ENCODE results near the gene CYTIP. TPM values are rescaled to one million over a fixed set of nuclear protein-coding genes. Genes with fewer than 3 reads are reported as not detected.

CYTIP gene
- total RNA-seq (2014; rRNA removed; shearing (Covaris generic)): 0.72 and 1.8 TPM in 2 replicates

GRCh38 chr2:157443795-157444640, at the start of gene CYTIP:
Gene CYTIP (minus strand): TSS chr2:157444089. CDS start chr2:157444020, 69 bp downstream.
- peak; percentile 14 for DNase-seq (ENCODE audit: low read depth)

- peak; percentile 66 for DNase-seq (ENCODE audit: low read depth)
These were observed 48.4 kb upstream of the CYTIP start for GRCh38 chr2:157492189-157492773.

- no peak for DNase-seq (ENCODE audit: low read depth)
These were observed 46.1 kb upstream of the CYTIP start for GRCh38 chr2:157489983-157490382.

GRCh38 chr2:157488877-157489276, 45.0 kb upstream of the CYTIP start:
- peak; percentile 8 for DNase-seq (ENCODE audit: low read depth)

DNA sequence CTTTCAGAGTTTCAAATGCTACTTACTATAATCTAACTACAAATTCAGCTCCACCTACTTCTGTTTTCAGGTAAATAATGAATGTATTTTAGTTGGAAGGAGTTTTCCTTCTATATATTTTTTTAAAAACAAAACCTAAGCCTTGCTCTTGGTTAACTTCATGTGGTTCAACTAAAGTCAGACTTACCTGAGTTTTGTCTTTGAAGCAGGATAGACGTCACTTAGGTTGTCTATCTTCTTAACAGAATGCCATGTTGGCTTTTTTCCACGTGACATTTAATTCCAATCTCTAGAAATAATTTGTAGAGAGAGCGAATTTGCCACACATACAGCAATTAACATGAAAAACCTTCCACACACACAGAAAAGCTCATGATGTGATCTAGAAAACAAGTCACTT, 43.9 kb upstream of the CYTIP start:
- DNase-seq (ENCODE audit: low read depth): no peak

- DNase-seq (ENCODE audit: low read depth): no peak
These were observed 43.4 kb upstream of the CYTIP start for GRCh38 chr2:157487271-157487610.

- DNase-seq (ENCODE audit: low read depth): no peak
These were observed 42.8 kb upstream of the CYTIP start for GRCh38 chr2:157486596-157487270.

- DNase-seq (ENCODE audit: low read depth): peak; percentile 30
These were observed 36.5 kb upstream of the CYTIP start for GRCh38 chr2:157480182-157480961.

- no peak for DNase-seq (ENCODE audit: low read depth)
These were observed 35.5 kb upstream of the CYTIP start for GRCh38 chr2:157479081-157480027.

- DNase-seq (ENCODE audit: low read depth): no peak
These were observed 34.0 kb upstream of the CYTIP start for GRCh38 chr2:157477919-157478318.

DNA sequence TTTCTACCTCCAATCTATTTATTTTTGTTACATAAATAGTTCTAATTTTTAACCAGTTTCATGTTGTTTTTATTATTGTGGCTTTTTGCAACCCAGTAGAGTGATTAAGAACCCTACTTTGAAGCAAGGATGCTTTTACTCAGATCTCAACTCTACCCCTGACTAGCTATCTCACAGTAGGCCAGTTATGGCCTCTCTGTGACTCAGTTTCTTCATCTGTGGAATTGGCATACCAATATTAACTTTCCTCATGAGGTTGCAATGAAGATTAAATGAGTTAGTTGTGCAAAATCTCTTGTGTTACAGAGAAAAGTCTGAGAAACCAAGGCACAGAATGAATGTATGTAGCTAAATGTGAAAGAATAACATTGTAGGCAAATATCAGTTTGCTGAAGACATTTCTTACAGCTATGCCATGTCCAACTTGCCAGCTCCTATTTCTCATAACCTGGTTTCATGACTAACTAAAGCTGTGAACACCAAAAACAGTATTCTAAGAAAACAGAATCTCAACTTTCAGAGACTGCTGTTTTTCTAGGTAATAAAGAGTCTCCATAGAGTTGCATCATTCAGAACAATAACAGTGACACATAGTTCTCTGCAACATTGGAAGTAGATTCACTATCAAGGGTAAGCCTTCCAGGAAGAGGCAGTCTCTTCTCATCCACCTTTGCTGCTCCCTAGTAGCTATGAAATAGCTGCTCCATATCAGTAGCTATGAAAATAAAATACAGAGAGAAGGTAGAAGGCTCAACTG, 33.2 kb upstream of the CYTIP start:
- no peak for DNase-seq (ENCODE audit: low read depth)

DNA sequence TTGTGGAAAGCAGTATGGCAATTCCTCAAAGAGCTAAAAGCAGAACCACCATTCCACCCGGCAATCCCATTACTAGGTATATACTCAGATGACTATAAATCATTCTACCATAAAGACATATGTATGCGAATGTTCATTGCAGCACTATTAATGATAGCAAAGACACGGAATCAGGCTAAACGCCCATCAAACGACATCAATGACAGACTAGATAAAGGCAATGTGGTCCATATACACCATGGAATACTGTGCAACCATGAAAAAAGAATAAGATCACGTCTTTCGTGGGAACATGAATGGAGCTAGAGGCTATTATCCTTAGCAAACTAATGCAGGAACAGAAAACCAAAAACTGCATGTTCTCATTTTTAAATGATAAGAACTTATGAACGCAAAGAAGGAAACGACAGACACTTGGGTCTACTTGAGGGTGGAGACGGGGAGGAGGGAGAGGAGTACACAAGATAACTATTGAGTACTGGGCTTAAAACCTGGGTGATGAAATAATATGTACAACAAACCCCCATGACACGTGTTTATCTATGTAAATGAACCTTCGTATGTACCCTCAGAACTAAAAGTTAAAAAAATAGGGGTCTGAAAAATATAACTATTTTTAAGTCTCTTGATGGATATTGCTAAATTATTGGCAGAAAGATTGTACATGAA, 32.0 kb upstream of the CYTIP start:
- no peak for DNase-seq (ENCODE audit: low read depth)

DNA sequence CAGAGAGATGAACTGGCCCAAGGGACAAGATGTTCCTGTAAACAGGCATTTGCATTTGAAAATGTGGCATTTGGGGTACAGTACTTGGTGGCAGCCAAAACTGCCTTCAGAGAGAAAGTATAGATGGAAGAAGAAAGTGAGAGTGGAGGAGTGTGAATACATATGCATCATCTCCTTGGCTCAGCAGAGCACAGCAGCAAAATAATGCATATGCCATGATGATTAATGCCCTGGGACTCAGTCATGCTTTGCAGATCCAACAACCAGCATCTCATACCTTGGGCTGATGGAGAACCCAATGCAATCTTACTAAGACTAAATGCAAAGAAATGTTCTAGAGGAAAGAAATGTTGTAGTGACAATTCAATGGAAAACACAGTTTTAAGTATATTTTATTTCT, 29.7 kb upstream of the CYTIP start:
- DNase-seq (ENCODE audit: low read depth): no peak

GRCh38 chr2:157471078-157471477, 27.2 kb upstream of the CYTIP start:
- DNase-seq (ENCODE audit: low read depth): no peak

GRCh38 chr2:157470321-157470720, 26.4 kb upstream of the CYTIP start:
- DNase-seq (ENCODE audit: low read depth): no peak

GRCh38 chr2:157469726-157470125, 25.8 kb upstream of the CYTIP start:
- DNase-seq (ENCODE audit: low read depth): no peak

DNA sequence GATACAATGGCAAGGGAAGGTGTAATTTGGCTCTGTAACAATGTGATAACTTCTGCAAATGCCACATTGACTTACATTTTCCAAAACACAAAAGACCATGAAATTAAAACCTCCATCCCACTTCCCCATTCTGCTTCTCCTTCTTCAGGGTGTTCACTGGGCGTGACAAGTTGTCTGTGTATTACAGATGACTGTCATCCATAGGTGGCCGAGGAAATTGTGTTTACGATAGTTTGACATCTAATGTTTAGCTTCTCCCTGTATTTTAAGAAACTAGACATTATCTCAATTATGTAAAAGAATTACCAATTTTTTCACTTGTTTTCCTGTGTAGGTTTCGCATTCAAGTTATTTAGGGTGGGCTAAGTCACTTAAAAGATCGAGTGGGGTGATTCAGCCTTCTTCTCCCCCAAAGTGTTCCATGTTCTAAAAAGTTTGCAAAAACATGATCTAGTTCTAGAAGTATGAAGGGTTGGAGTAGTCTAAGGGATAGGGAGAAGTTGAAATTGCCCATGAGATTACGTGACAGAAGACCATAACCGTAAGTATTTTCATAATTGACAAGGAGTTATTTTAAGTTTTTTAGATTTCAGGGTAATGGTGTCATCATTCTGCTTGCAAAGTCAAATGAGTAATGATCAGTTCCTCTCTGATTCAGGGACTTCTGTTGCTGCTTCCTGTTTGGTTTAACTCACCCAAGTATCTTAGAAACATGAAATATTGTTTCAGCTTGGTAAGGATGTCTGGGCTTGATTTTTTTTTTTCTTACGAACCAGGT, 25.2 kb upstream of the CYTIP start:
- DNase-seq (ENCODE audit: low read depth): peak; percentile 64

DNA sequence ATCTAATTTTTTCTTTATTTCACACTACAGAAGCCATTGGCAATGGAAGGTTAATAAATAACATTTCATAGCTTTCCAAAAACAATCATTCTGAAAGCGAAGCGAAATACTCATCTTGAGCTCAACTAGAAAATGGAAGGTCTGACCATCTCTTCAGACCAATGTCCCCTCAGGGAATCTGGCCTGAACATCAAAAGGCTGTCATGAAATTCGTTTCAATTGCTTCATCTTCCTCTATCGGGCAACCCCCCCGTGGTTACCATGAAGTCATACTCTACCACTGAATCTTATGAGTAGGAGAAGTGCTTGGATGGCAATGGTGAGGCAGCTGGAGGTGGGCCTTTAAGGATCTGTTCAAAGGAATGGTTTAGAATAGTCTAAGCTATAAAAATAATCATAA, 22.9 kb upstream of the CYTIP start:
- DNase-seq (ENCODE audit: low read depth): peak; percentile 72

DNA sequence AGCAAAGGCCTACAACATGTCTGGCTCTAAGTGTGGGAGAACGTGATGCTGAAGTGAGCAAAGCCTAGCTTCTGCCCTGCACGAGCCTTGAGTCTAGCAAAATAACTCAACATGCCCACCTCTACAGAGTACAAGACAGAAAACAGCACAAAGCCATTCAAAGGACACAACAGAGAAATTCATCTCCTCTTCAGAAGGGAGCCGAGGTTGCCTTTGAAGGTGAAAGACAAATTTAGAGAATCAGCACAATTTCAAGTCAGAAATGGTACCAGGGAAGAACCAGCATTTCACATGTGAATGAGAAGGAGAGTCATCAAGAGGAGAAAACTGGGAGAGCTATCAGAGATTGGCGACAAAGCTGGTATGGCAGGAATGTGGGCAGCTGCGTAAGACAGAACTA, 21.7 kb upstream of the CYTIP start:
- DNase-seq (ENCODE audit: low read depth): no peak

Measured in RPMI7951 (cell line).